Erythroblast (primary cell): ENCODE data around the gene MAP2K3.

Source experiments
- GATA1 ChIP-seq: IDR thresholded peaks from 2 replicates; pipeline ENCODE4 v1.6.1; 2011; ENCODE audit warnings: low read depth, mild to moderate bottlenecking, control low read depth, low read length, moderate library complexity
- POLR2A ChIP-seq: IDR thresholded peaks from 2 replicates; pipeline ENCODE4 v1.6.1; 2011; ENCODE audit warnings: mild to moderate bottlenecking, low read length

- no peak for TF ChIP-seq POLR2A
- TF ChIP-seq GATA1 = no peak
Observed at GRCh38 chr17:21304091-21304490, 19.6 kb downstream of the MAP2K3 start.
